ENCODE data around the gene SFRP4.

DNA sequence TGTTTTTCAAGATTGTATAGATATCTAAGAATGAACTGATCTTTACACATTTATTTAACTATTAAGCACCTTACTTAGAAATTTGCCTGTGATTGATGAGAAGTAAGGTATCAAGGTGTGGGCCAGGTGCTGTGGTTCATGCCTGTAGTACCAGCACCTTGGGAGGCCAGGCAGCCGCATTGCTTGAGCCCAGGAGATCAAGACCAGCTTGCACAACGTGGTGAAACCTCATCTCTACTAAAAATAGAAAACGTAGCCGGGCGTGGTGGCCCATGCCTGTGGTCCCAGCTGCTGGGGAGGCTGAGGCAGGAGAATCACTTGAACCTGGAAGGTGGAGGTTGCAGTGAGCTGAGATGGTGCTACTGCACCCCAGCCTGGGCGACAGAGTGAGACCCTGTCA, 34.5 kb downstream of the SFRP4 start:
- TF ChIP-seq, protein P1, sequence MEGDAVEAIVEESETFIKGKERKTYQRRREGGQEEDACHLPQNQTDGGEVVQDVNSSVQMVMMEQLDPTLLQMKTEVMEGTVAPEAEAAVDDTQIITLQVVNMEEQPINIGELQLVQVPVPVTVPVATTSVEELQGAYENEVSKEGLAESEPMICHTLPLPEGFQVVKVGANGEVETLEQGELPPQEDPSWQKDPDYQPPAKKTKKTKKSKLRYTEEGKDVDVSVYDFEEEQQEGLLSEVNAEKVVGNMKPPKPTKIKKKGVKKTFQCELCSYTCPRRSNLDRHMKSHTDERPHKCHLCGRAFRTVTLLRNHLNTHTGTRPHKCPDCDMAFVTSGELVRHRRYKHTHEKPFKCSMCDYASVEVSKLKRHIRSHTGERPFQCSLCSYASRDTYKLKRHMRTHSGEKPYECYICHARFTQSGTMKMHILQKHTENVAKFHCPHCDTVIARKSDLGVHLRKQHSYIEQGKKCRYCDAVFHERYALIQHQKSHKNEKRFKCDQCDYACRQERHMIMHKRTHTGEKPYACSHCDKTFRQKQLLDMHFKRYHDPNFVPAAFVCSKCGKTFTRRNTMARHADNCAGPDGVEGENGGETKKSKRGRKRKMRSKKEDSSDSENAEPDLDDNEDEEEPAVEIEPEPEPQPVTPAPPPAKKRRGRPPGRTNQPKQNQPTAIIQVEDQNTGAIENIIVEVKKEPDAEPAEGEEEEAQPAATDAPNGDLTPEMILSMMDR (conservative IDR thresholded peaks at IDR 0.05 in 1 of 2, IDR thresholded peaks at IDR 0.05 in 1 of 2; ENCODE audit: low read depth in 1 of 2, low read length in 2 of 2), result no peak
- no peak for TF ChIP-seq EZH2 (IDR thresholded peaks at IDR 0.05; ENCODE audit: low read length, missing control alignments)

Measured in fibroblast of lung (primary cell).